ENCODE results near the gene PLCB1. TPM values are rescaled to one million over a fixed set of nuclear protein-coding genes. Genes with fewer than 3 reads are reported as not detected.

Gene PLCB1
- polyA plus RNA-seq, 4 donors = 1.8 to 5.4 (median 2.0) TPM

DNA sequence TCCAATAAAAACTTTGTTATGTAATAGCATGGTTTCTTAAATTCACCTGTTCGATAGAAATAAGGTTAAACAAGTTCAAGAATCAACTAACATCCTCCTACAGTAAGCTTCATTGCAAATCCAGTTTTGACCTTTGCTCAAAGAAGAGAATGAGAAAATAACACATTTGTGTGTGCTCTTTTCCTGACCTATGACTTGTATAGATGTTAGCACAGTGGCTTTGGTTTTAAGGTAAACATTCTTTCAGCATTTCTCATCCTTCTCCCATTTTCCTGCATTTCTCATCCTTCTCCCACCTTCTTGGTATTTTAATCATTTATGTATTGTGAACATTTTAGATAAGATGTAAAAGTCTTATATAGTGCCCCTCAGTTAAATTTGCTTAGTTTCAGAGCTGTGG is 73.9 kb downstream of the PLCB1 start:
- H3K27ac ChIP-seq (ENCODE audit: low read depth in 1 of 3, low read length in 2 of 3) = no peak overlapping the region
- no peaks in the 10 kb centered on the region for H3K27me3 ChIP-seq (ENCODE audit: control insufficient read depth in 3 of 3, insufficient read depth in 3 of 3, low read length in 3 of 3)
- H3K4me3 ChIP-seq (ENCODE audit: low read depth in 1 of 3, low read length in 3 of 3) = no peak overlapping the region
- no peaks in the 10 kb centered on the region for H3K4me1 ChIP-seq (ENCODE audit: control insufficient read depth in 3 of 3, insufficient read depth in 2 of 3, low read depth in 1 of 3, low read length in 2 of 3)
- H3K36me3 ChIP-seq (ENCODE audit: control insufficient read depth in 3 of 3, insufficient read depth in 2 of 3, low read depth in 1 of 3, low read length in 3 of 3) = no peaks in the 10 kb centered on the region
- DNase-seq (no peak), FAIRE-seq (no peak)
- 60 to 77% (median 66%) methylated on average over 1 of the region's 1 CpG for WGBS, 3 donors
- no peaks in the 10 kb centered on the region for H3K9me3 ChIP-seq (ENCODE audit: control insufficient read depth in 2 of 2, insufficient read depth in 1 of 2, low read depth in 1 of 2, low read length in 1 of 2)

DNA sequence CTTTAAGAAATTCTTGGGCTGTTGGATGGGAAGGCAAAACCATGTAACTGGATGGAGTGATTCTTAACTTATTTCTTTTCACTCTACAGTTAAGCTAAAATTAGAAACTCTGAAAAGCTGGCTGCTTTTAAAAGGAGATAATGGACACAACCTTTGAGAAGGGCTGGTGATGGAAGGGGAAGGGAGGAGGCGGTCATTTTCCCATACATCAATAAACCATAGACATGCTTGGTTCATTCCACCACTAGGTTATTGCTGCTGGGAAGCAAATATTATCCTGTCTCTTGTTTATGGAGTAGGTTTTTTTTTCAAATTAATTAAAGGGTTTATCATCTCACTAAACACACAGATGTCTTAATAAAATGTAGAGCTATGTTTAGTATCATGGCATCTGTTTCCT is 76.2 kb downstream of the PLCB1 start:
- H3K9me3 ChIP-seq (ENCODE audit: control insufficient read depth in 2 of 2, insufficient read depth in 1 of 2, low read depth in 1 of 2, low read length in 1 of 2) = no peaks in the 10 kb centered on the region
- no peaks in the 10 kb centered on the region for H3K4me1 ChIP-seq (ENCODE audit: control insufficient read depth in 3 of 3, insufficient read depth in 2 of 3, low read depth in 1 of 3, low read length in 2 of 3)
- no peaks in the 10 kb centered on the region for H3K36me3 ChIP-seq (ENCODE audit: control insufficient read depth in 3 of 3, insufficient read depth in 2 of 3, low read depth in 1 of 3, low read length in 3 of 3)
- H3K4me3 ChIP-seq (ENCODE audit: low read depth in 1 of 3, low read length in 3 of 3) = no peak overlapping the region
- FAIRE-seq (no peak), DNase-seq (no peak)
- no peaks in the 10 kb centered on the region for H3K27me3 ChIP-seq (ENCODE audit: control insufficient read depth in 3 of 3, insufficient read depth in 3 of 3, low read length in 3 of 3)
- H3K27ac ChIP-seq (ENCODE audit: low read depth in 1 of 3, low read length in 2 of 3) = no peak overlapping the region
- WGBS, 3 donors = 86 to 91% (median 88%) methylated on average over 1 of the region's 1 CpG

DNA sequence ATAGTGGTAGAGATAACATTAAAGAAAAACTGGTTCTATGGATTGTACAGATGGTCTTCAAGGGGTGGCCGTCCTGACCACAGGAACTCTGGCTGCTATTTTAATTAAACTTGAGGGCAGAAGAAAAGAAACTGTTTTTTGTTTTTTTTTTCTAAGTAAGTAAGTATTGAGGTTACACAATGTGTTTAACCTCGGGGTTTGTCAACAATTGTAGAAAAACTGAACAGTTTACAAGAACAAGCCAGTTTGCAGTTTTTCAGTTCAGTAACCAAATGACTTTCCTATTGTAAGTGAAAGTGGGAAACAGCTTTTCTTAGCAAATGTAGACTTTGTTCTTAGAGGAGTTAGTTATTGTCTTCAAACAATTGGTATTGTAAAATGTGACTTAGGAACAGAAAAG is 77.0 kb downstream of the PLCB1 start:
- H3K27me3 ChIP-seq (ENCODE audit: control insufficient read depth in 3 of 3, insufficient read depth in 3 of 3, low read length in 3 of 3) = no peaks in the 10 kb centered on the region
- H3K4me1 ChIP-seq (ENCODE audit: control insufficient read depth in 3 of 3, insufficient read depth in 2 of 3, low read depth in 1 of 3, low read length in 2 of 3) = no peaks in the 10 kb centered on the region
- H3K9me3 ChIP-seq (ENCODE audit: control insufficient read depth in 2 of 2, insufficient read depth in 1 of 2, low read depth in 1 of 2, low read length in 1 of 2) = no peaks in the 10 kb centered on the region
- FAIRE-seq (no peak), DNase-seq (no peak)
- no peaks in the 10 kb centered on the region for H3K36me3 ChIP-seq (ENCODE audit: control insufficient read depth in 3 of 3, insufficient read depth in 2 of 3, low read depth in 1 of 3, low read length in 3 of 3)
- no peak overlapping the region for H3K27ac ChIP-seq (ENCODE audit: low read depth in 1 of 3, low read length in 2 of 3)
- 6 to 20% (median 10%) methylated on average over 2 of the region's 2 CpGs for WGBS, 3 donors
- no peak overlapping the region for H3K4me3 ChIP-seq (ENCODE audit: low read depth in 1 of 3, low read length in 3 of 3)

DNA sequence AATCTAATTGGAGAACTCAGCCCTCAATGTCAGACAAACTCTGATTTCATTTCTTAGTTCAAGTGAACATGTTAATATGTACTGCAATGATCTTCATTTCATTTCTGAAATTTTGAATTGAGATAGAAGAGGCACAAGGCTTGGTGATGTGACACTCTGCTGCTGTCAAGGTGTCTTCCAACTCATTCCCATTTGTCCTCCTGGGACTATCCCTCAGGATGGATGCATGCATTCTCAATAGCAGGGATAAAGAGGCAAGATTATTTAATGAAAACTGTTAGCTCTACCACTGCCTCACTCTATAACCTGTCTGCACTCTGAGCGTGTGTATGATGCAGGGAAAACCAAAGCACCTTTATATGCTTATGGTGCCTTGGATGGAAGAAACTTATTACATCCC is 78.7 kb downstream of the PLCB1 start:
- WGBS, 3 donors = 98 to 100% (median 100%) methylated on average over 1 of the region's 1 CpG
- no peak for DNase-seq
- no peak overlapping the region for H3K27ac ChIP-seq (ENCODE audit: low read depth in 1 of 3, low read length in 2 of 3)
- H3K4me3 ChIP-seq (ENCODE audit: low read depth in 1 of 3, low read length in 3 of 3) = no peak overlapping the region
- no peaks in the 10 kb centered on the region for H3K36me3 ChIP-seq (ENCODE audit: control insufficient read depth in 3 of 3, insufficient read depth in 2 of 3, low read depth in 1 of 3, low read length in 3 of 3)
- no peaks in the 10 kb centered on the region for H3K9me3 ChIP-seq (ENCODE audit: control insufficient read depth in 2 of 2, insufficient read depth in 1 of 2, low read depth in 1 of 2, low read length in 1 of 2)
- no peak for FAIRE-seq
- H3K4me1 ChIP-seq (ENCODE audit: control insufficient read depth in 3 of 3, insufficient read depth in 2 of 3, low read depth in 1 of 3, low read length in 2 of 3) = peaks cover 0 to 7% (median 0%) of the 10 kb centered on the region in 3 donors
- no peaks in the 10 kb centered on the region for H3K27me3 ChIP-seq (ENCODE audit: control insufficient read depth in 3 of 3, insufficient read depth in 3 of 3, low read length in 3 of 3)

DNA sequence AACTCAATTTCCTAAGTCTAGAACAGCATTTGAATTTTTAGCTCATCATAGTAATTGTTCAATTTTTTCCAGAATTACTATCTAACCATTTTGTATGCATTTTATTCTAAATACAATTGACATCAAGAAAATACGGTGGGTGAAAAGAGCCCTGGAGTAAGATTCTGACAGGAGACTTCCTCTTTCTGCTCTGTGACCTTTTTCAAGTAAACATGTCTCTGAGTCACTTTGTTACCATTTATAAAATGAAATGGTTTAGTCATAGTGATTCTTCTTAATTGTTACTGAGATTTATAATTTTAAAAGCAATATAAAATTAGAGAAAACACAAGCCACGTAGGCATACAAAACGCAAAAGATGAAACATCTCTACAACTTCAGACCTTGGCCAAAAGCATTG is 80.2 kb downstream of the PLCB1 start:
- DNase-seq (no peak), FAIRE-seq (no peak)
- Histone ChIP-seq H3K27ac (ENCODE audit: low read depth in 1 of 3, low read length in 2 of 3) (no peak overlapping the region), H3K27me3 (ENCODE audit: control insufficient read depth in 3 of 3, insufficient read depth in 3 of 3, low read length in 3 of 3) (no peaks in the 10 kb centered on the region), H3K9me3 (ENCODE audit: control insufficient read depth in 2 of 2, insufficient read depth in 1 of 2, low read depth in 1 of 2, low read length in 1 of 2) (no peaks in the 10 kb centered on the region), H3K4me3 (ENCODE audit: low read depth in 1 of 3, low read length in 3 of 3) (no peak overlapping the region), H3K36me3 (ENCODE audit: control insufficient read depth in 3 of 3, insufficient read depth in 2 of 3, low read depth in 1 of 3, low read length in 3 of 3) (no peaks in the 10 kb centered on the region), H3K4me1 (ENCODE audit: control insufficient read depth in 3 of 3, insufficient read depth in 2 of 3, low read depth in 1 of 3, low read length in 2 of 3) (peaks cover 0 to 7% (median 0%) of the 10 kb centered on the region in 3 donors)
- 64 to 89% (median 69%) methylated on average over 3 of the region's 3 CpGs for WGBS, 3 donors

DNA sequence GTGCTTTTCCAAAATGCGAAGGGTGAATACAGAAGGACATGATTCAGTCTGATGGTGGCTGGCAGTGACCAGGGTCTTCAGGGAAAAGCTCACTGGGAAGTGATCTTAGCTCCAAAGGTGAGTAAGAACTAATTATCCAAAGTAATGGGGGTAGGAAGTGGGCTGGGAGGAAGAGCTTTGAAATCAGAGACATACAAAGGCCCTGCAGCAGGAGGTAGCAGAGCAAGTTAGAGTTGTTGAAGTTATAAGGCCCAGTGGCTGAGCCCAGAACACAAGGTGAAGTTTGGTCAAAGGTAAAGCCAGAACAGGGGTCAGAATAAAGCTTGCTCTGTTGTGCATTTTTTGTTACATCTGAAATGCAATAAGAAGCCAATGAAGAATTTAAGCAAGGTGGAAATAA is 81.2 kb downstream of the PLCB1 start:
- no peak for FAIRE-seq

DNA sequence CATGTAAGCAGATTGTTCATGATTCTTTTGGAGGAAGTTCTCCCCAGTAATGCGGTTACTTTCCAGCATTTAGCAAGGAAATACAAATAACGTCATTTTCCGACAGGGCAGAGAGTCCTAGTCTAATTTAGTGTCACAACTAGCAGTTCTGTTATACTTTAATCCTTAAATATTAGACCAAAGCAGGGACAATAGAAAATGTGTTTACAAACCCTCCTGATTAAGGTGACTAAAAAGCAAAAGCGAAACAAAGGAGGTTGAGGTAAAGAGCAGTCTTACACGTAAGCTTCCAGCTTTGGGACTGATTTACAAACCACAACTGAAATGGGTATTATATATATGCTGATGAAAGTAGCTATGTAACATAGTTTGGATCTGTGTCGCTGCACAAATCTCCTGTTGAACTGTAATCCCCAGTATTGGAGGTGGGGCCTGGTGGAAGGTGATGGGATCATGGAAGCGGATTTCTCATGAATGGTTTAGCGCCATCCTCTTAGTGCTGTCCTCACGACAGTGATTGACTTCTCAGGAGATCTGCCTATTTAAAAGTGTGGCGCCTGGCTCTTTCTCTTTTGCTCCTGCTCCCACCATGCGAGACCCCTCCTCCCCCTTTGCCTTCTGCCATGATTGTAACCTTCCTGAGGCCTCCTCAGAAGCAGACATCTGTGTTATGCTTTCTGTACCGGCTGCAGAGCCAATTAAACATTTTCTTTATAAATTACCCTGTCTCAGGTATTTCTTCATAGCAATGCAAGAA is 81.9 kb downstream of the PLCB1 start:
- FAIRE-seq = no peak
- H3K27ac ChIP-seq (ENCODE audit: low read depth in 1 of 3, low read length in 2 of 3) = peak overlapping the region in 1 of 3 donors; percentile 68
- H3K27me3 ChIP-seq (ENCODE audit: control insufficient read depth in 3 of 3, insufficient read depth in 3 of 3, low read length in 3 of 3) = no peaks in the 10 kb centered on the region
- no peaks in the 10 kb centered on the region for H3K36me3 ChIP-seq (ENCODE audit: control insufficient read depth in 3 of 3, insufficient read depth in 2 of 3, low read depth in 1 of 3, low read length in 3 of 3)
- H3K9me3 ChIP-seq (ENCODE audit: control insufficient read depth in 2 of 2, insufficient read depth in 1 of 2, low read depth in 1 of 2, low read length in 1 of 2) = no peaks in the 10 kb centered on the region
- H3K4me1 ChIP-seq (ENCODE audit: control insufficient read depth in 3 of 3, insufficient read depth in 2 of 3, low read depth in 1 of 3, low read length in 2 of 3) = peaks cover 0 to 7% (median 0%) of the 10 kb centered on the region in 3 donors
- H3K4me3 ChIP-seq (ENCODE audit: low read depth in 1 of 3, low read length in 3 of 3) = no peak overlapping the region
- DNase-seq = peak in 1 of 2 donors; percentile 48
- 57 to 67% (median 63%) methylated on average over 12 of the region's 12 CpGs for WGBS, 3 donors

More for the DNA sequence above, 81.2 kb downstream of the PLCB1 start:
- peaks cover 0 to 7% (median 0%) of the 10 kb centered on the region in 3 donors for H3K4me1 ChIP-seq (ENCODE audit: control insufficient read depth in 3 of 3, insufficient read depth in 2 of 3, low read depth in 1 of 3, low read length in 2 of 3)
- peak overlapping the region in 1 of 3 donors; percentile 4 for H3K27ac ChIP-seq (ENCODE audit: low read depth in 1 of 3, low read length in 2 of 3)
- no peak overlapping the region for H3K4me3 ChIP-seq (ENCODE audit: low read depth in 1 of 3, low read length in 3 of 3)
- no peaks in the 10 kb centered on the region for H3K9me3 ChIP-seq (ENCODE audit: control insufficient read depth in 2 of 2, insufficient read depth in 1 of 2, low read depth in 1 of 2, low read length in 1 of 2)
- WGBS, 3 donors = 96 to 100% (median 97%) methylated on average over 1 of the region's 1 CpG
- no peak for DNase-seq
- H3K36me3 ChIP-seq (ENCODE audit: control insufficient read depth in 3 of 3, insufficient read depth in 2 of 3, low read depth in 1 of 3, low read length in 3 of 3) = no peaks in the 10 kb centered on the region
- H3K27me3 ChIP-seq (ENCODE audit: control insufficient read depth in 3 of 3, insufficient read depth in 3 of 3, low read length in 3 of 3) = no peaks in the 10 kb centered on the region

DNA sequence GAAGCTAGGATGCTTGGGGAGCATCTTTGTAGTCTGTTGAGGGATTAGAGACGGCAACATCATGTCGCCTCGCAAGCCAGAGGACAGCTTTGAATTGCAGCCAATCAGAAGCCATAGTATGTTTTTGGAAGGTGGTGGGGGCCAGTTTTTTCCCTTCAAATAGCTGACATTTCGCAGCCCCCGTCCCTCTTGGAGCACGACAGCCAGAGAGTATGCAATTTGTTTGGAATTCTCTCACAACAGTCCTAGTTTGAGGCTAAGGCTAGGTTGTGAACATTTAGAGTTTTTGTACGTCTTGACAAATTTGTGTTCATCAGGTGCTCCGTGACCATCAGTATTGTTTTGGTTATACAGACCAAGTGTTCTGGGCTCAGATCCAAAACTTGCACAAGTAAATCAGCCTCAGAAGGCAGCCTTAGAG is 83.3 kb downstream of the PLCB1 start:
- Histone ChIP-seq H3K4me3 (ENCODE audit: low read depth in 1 of 3, low read length in 3 of 3) (no peak overlapping the region), H3K4me1 (ENCODE audit: control insufficient read depth in 3 of 3, insufficient read depth in 2 of 3, low read depth in 1 of 3, low read length in 2 of 3) (peaks cover 0 to 7% (median 0%) of the 10 kb centered on the region in 3 donors), H3K9me3 (ENCODE audit: control insufficient read depth in 2 of 2, insufficient read depth in 1 of 2, low read depth in 1 of 2, low read length in 1 of 2) (no peaks in the 10 kb centered on the region), H3K36me3 (ENCODE audit: control insufficient read depth in 3 of 3, insufficient read depth in 2 of 3, low read depth in 1 of 3, low read length in 3 of 3) (no peaks in the 10 kb centered on the region), H3K27me3 (ENCODE audit: control insufficient read depth in 3 of 3, insufficient read depth in 3 of 3, low read length in 3 of 3) (no peaks in the 10 kb centered on the region), H3K27ac (ENCODE audit: low read depth in 1 of 3, low read length in 2 of 3) (no peak overlapping the region)
- no peak for FAIRE-seq
- peak in 1 of 2 donors; percentile 6 for DNase-seq
- 63 to 93% (median 84%) methylated on average over 8 of the region's 8 CpGs for WGBS, 3 donors
